HepG2 (cell line): ENCODE results near the gene CABLES2. TPM values are rescaled to one million over a fixed set of nuclear protein-coding genes. Genes with fewer than 3 reads are reported as not detected.
A peak's percentile ranks its signal among the peaks of the same experiment; 100 is the strongest.

Experiments used
- CREB1 ChIP-seq, 2 experiments: fragments of 450-650 bp in 1 of 2; IDR thresholded peaks; 2 replicates each; pipeline ENCODE4 v1.6.1; 2016 to 2017; ENCODE audit warnings: control low read depth in 1 of 2, mild to moderate bottlenecking in 1 of 2, missing compliant biosample characterization in 1 of 2, missing genetic modification characterization in 1 of 2
- CREM ChIP-seq, 2 experiments: sonication (generic) in 1 of 2; formaldehyde crosslinking in 1 of 2; IDR thresholded peaks; 2 replicates each; pipeline versions ENCODE4 v1.4.0 to v1.6.1; 2016 to 2020; ENCODE audit warnings: antibody characterized with exemption in 1 of 2, mild to moderate bottlenecking in 1 of 2, missing genetic modification reagents in 1 of 2
- GATAD1 ChIP-seq: IDR thresholded peaks from 2 replicates; pipeline ENCODE4 v1.6.1; 2016; ENCODE audit warnings: missing genetic modification reagents, missing compliant biosample characterization
- MTF2 ChIP-seq: sonication (generic); formaldehyde crosslinking; IDR thresholded peaks from 2 replicates; pipeline ENCODE4 v1.5.0; 2020; ENCODE audit warnings: missing genetic modification reagents, borderline replicate concordance
- RAD21 ChIP-seq: fragments of 450-650 bp; formaldehyde crosslinking; IDR thresholded peaks from 2 replicates; pipeline ENCODE4 v1.5.0; 2020; ENCODE audit warnings: mild to moderate bottlenecking
- REL ChIP-seq: sonication (generic); formaldehyde crosslinking; conservative IDR thresholded peaks from 2 replicates; pipeline ENCODE4 v1.8.0; 2022; ENCODE audit warnings: mild to moderate bottlenecking, missing genetic modification reagents, moderate library complexity
- TOPORS ChIP-seq: sonication (generic); formaldehyde crosslinking; IDR thresholded peaks from 2 replicates; pipeline ENCODE4 v1.8.0; 2023; ENCODE audit warnings: mild to moderate bottlenecking, missing genetic modification reagents
- U2AF1 ChIP-seq: fragments of 200-400 bp; formaldehyde crosslinking; optimal IDR thresholded peaks from 2 replicates; pipeline ENCODE3; 2017; ENCODE audit warnings: mild to moderate bottlenecking, low read depth, low read length
- U2AF2 ChIP-seq: fragments of 200-400 bp; formaldehyde crosslinking; IDR thresholded peaks from 2 replicates; pipeline ENCODE4 v1.6.1; 2017; ENCODE audit warnings: low read depth, mild to moderate bottlenecking, low read length
- ZBTB3 ChIP-seq: sonication (generic); formaldehyde crosslinking; IDR thresholded peaks from 2 replicates; pipeline ENCODE4 v1.4.0; 2020; ENCODE audit warnings: low read depth, mild to moderate bottlenecking, moderate library complexity, missing genetic modification reagents, borderline replicate concordance
- ZFP41 ChIP-seq: sonication (generic); formaldehyde crosslinking; IDR thresholded peaks from 2 replicates; pipeline ENCODE4 v1.4.0; 2020; ENCODE audit warnings: mild to moderate bottlenecking, missing genetic modification reagents, borderline replicate concordance
- polyA plus RNA-seq, 8 experiments: library from polyadenylated mRNA; depleted of rRNA in 3 of 8; stranded (reverse) in 7 of 8; unstranded in 1 of 8; fragments of >200 nt; fragmentation: Illumina TruSeq in 4 of 8; extraction: Trizol in 4 of 8; gene quantifications; 2 replicates each; pipeline versions ENCODE4 v1.2.1 to v1.2.3, GENCODE V29; 2011 to 2016; ENCODE audit warnings: low read depth in 4 of 8, missing spikeins in 1 of 8, mixed read lengths in 1 of 8; ENCODE audit not compliant: insufficient read depth in 1 of 8
- total RNA-seq, 5 experiments: library from RNA; depleted of rRNA; stranded (reverse); fragments of >200 nt; fragmentation: Illumina TruSeq; extraction: Trizol; gene quantifications; 2 replicates each; pipeline ENCODE4 v1.2.3, GENCODE V29; 2016; ENCODE audit warnings: low read depth in 1 of 5
- TF ChIP-seq, protein P1 (sequence below): sonication (generic); formaldehyde crosslinking; IDR thresholded peaks from 2 replicates; pipeline ENCODE4 v1.5.0; 2020; ENCODE audit warnings: mild to moderate bottlenecking, missing genetic modification reagents
- TF ChIP-seq, protein P2 (sequence below), 2 experiments: IDR thresholded peaks; 2 replicates each; pipeline ENCODE4 v1.6.1; 2011 to 2012; ENCODE audit warnings: low read length in 2 of 2, borderline replicate concordance in 1 of 2, low read depth in 1 of 2, mild to moderate bottlenecking in 1 of 2, moderate library complexity in 1 of 2
- TF ChIP-seq, protein P3 (sequence below): sonication (generic); formaldehyde crosslinking; IDR thresholded peaks from 2 replicates; pipeline ENCODE4 v1.4.0; 2020; ENCODE audit warnings: missing genetic modification reagents, borderline replicate concordance
- TF ChIP-seq, protein P4 (sequence below), 2 experiments: fragments of 450-650 bp in 1 of 2; sonication (generic) in 1 of 2; formaldehyde crosslinking; IDR thresholded peaks; 2 replicates each; pipeline versions ENCODE4 v1.5.0 to v1.8.0; 2020 to 2022; ENCODE audit warnings: mild to moderate bottlenecking in 1 of 2, missing genetic modification reagents in 1 of 2

CABLES2 gene
- total and polyA plus RNA-seq, 2 of the 13 experiments (the other 11 are each of a cell fraction or from before 2014, with no cell fraction given), result 5.2 to 9.7 TPM

DNA sequence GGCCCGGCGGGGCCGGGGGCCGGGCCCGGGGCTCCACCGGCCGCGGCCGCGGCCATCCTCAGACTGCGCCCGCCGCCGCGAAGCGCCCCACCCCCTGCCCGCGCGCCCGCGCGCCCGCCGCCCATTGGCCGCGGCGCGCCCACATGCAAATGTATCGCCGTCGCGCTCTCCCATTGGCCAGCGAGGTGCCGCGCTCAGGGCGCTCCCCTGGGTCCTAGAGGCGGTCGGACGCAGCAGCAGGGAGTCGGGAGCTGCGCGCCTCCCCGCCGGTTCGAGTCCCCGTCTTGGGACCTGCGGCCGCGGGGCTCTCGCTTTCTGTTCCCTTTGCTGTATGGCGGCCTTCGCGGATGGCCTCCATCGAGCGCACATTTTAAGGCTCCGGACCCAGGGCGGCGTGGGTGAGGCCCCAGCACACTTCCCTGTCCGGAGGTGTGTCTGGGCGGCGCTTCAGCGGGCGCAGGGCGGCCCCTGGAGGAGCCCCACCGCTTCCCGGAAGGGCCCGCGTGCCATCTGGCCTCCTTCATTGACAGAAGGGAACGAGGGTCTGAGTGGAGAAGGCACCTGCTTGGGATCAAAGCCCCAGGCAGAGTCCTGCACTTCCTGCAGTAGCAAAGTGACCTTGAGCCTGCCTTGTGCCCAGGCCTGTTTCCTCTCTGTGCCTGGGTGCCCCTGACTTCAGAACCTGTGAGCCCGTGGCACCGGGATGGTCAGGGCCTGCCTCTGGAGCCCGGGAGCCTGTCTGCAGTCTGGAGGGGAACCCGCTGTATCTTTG, at the start of gene CABLES2 (continued):
- TF ChIP-seq, protein P1, sequence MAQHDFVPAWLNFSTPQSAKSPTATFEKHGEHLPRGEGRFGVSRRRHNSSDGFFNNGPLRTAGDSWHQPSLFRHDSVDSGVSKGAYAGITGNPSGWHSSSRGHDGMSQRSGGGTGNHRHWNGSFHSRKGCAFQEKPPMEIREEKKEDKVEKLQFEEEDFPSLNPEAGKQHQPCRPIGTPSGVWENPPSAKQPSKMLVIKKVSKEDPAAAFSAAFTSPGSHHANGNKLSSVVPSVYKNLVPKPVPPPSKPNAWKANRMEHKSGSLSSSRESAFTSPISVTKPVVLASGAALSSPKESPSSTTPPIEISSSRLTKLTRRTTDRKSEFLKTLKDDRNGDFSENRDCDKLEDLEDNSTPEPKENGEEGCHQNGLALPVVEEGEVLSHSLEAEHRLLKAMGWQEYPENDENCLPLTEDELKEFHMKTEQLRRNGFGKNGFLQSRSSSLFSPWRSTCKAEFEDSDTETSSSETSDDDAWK (CRISPR knock-in tag), result no peak
- TF ChIP-seq U2AF1 (peak; percentile 27), TOPORS (CRISPR knock-in tag) (peak; percentile 50; the same call in 1 of the 2 replicates), GATAD1 (CRISPR knock-in tag) (peak; percentile 74), CREM (IDR thresholded peaks at IDR 0.05) (no peak), CREM (CRISPR knock-in tag; IDR thresholded peaks at IDR 0.05) (peak; percentile 31; the same call in 1 of the 2 replicates), U2AF2 (no peak), REL (CRISPR knock-in tag) (no peak), CREB1 (IDR thresholded peaks at IDR 0.05) (peak; percentile 68), CREB1 (CRISPR knock-in tag; IDR thresholded peaks at IDR 0.05) (no peak), ZFP41 (CRISPR knock-in tag) (peak; percentile 82), ZBTB3 (CRISPR knock-in tag) (peak; percentile 94; the same call in 1 of the 2 replicates), MTF2 (CRISPR knock-in tag) (no peak), RAD21 (CRISPR knock-in tag) (peak; percentile 43)
- TF ChIP-seq, protein P2, sequence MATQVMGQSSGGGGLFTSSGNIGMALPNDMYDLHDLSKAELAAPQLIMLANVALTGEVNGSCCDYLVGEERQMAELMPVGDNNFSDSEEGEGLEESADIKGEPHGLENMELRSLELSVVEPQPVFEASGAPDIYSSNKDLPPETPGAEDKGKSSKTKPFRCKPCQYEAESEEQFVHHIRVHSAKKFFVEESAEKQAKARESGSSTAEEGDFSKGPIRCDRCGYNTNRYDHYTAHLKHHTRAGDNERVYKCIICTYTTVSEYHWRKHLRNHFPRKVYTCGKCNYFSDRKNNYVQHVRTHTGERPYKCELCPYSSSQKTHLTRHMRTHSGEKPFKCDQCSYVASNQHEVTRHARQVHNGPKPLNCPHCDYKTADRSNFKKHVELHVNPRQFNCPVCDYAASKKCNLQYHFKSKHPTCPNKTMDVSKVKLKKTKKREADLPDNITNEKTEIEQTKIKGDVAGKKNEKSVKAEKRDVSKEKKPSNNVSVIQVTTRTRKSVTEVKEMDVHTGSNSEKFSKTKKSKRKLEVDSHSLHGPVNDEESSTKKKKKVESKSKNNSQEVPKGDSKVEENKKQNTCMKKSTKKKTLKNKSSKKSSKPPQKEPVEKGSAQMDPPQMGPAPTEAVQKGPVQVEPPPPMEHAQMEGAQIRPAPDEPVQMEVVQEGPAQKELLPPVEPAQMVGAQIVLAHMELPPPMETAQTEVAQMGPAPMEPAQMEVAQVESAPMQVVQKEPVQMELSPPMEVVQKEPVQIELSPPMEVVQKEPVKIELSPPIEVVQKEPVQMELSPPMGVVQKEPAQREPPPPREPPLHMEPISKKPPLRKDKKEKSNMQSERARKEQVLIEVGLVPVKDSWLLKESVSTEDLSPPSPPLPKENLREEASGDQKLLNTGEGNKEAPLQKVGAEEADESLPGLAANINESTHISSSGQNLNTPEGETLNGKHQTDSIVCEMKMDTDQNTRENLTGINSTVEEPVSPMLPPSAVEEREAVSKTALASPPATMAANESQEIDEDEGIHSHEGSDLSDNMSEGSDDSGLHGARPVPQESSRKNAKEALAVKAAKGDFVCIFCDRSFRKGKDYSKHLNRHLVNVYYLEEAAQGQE (IDR thresholded peaks at IDR 0.05; ENCODE audit: borderline replicate concordance in 1 of 2, low read depth in 1 of 2, low read length in 2 of 2), result no peak
- TF ChIP-seq, protein P3, sequence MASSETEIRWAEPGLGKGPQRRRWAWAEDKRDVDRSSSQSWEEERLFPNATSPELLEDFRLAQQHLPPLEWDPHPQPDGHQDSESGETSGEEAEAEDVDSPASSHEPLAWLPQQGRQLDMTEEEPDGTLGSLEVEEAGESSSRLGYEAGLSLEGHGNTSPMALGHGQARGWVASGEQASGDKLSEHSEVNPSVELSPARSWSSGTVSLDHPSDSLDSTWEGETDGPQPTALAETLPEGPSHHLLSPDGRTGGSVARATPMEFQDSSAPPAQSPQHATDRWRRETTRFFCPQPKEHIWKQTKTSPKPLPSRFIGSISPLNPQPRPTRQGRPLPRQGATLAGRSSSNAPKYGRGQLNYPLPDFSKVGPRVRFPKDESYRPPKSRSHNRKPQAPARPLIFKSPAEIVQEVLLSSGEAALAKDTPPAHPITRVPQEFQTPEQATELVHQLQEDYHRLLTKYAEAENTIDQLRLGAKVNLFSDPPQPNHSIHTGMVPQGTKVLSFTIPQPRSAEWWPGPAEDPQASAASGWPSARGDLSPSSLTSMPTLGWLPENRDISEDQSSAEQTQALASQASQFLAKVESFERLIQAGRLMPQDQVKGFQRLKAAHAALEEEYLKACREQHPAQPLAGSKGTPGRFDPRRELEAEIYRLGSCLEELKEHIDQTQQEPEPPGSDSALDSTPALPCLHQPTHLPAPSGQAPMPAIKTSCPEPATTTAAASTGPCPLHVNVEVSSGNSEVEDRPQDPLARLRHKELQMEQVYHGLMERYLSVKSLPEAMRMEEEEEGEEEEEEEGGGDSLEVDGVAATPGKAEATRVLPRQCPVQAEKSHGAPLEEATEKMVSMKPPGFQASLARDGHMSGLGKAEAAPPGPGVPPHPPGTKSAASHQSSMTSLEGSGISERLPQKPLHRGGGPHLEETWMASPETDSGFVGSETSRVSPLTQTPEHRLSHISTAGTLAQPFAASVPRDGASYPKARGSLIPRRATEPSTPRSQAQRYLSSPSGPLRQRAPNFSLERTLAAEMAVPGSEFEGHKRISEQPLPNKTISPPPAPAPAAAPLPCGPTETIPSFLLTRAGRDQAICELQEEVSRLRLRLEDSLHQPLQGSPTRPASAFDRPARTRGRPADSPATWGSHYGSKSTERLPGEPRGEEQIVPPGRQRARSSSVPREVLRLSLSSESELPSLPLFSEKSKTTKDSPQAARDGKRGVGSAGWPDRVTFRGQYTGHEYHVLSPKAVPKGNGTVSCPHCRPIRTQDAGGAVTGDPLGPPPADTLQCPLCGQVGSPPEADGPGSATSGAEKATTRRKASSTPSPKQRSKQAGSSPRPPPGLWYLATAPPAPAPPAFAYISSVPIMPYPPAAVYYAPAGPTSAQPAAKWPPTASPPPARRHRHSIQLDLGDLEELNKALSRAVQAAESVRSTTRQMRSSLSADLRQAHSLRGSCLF (CRISPR knock-in tag), result peak; percentile 79; the same call in 1 of the 2 replicates
- TF ChIP-seq, protein P4, sequence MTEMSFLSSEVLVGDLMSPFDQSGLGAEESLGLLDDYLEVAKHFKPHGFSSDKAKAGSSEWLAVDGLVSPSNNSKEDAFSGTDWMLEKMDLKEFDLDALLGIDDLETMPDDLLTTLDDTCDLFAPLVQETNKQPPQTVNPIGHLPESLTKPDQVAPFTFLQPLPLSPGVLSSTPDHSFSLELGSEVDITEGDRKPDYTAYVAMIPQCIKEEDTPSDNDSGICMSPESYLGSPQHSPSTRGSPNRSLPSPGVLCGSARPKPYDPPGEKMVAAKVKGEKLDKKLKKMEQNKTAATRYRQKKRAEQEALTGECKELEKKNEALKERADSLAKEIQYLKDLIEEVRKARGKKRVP (CRISPR knock-in tag; IDR thresholded peaks at IDR 0.05), result no peak
